ENCODE results near the gene CCDC81. TPM values are rescaled to one million over a fixed set of nuclear protein-coding genes. Genes with fewer than 3 reads are reported as not detected.

The CCDC81 gene
- total and polyA plus RNA-seq, 9 of the 15 experiments (the other 6 are each of a cell fraction or from before 2014, with no cell fraction given), result 0.16 to 1.0 (median 0.41) TPM

- no peaks in the 10 kb centered on the region for H3K9me3 ChIP-seq (replicated peaks; ENCODE audit: control insufficient read depth, insufficient read depth, low read depth, low read length)
- H2AFZ ChIP-seq (ENCODE audit: low read depth, low read length), result no peak overlapping the region
- H3K27me3 ChIP-seq (ENCODE audit: control insufficient read depth in 2 of 2, insufficient read depth in 2 of 2, low read length in 2 of 2), result no peaks in the 10 kb centered on the region
- H3K9me1 ChIP-seq (ENCODE audit: control insufficient read depth, insufficient read depth, low read length), result no peaks in the 10 kb centered on the region
- 92% methylated on average over 2 of the region's 2 CpGs for WGBS (ENCODE audit: insufficient coverage, low coverage, missing lambda C conversion rate)
- ATAC-seq, result no peak
- no peak overlapping the region for H3K4me2 ChIP-seq (ENCODE audit: insufficient read depth, low read length)
- H3K36me3 ChIP-seq (ENCODE audit: control insufficient read depth, insufficient read depth, low read length), result peaks cover 24% of the 10 kb centered on the region; the same call in 1 of the 3 replicates
- ChIA-PET CTCF (ENCODE audit: low intra/inter-chr PET ratio) (no interaction called here), POLR2A (interaction anchor here (0.6 to 0.7 kb wide), 2 partner anchors 213 to 384 kb away, joined by 3 to 4 read pairs; no protein-coding TSS in a partner anchor)
- in situ Hi-C loops (cut with MboI), result no loop called here
- H3K4me1 ChIP-seq (replicated peaks in 1 of 2; ENCODE audit: control insufficient read depth in 2 of 2, insufficient read depth in 2 of 2, low read length in 2 of 2), result no peaks in the 10 kb centered on the region
- no peak overlapping the region for H3K4me3 ChIP-seq
- H4K20me1 ChIP-seq (replicated peaks; ENCODE audit: control insufficient read depth, insufficient read depth, low read length), result no peaks in the 10 kb centered on the region
- peak; percentile 40 for FAIRE-seq
- DNase-seq (ENCODE audit: extremely low read depth in 1 of 4, low spot score in 3 of 4), result no peak
- 0 out of 3 replicates have a peak, but pooled peaks cover 1% of the 10 kb centered on the region for H3K79me2 ChIP-seq (ENCODE audit: control insufficient read depth, insufficient read depth, low read length)
- intact Hi-C loops (cut with micrococcal nuclease), result no loop called here
- H3K27ac ChIP-seq (ENCODE audit: extremely low read depth, low read depth, low read length), result no peak overlapping the region
- H3K9ac ChIP-seq (ENCODE audit: insufficient read depth in 1 of 2, low read depth in 2 of 2, low read length in 2 of 2), result no peak overlapping the region
- no peak for TF ChIP-seq THAP12 (CRISPR knock-in tag; IDR thresholded peaks at IDR 0.05)
- no peak for TF ChIP-seq YY1 (IDR thresholded peaks at IDR 0.05; ENCODE audit: borderline replicate concordance in 1 of 3, control insufficient read depth in 1 of 3, extremely low read depth in 1 of 3, insufficient read depth in 3 of 3, insufficient read length in 1 of 3, insufficient replicate concordance in 2 of 3, low read depth in 1 of 3, low read length in 2 of 3)
- no peak for TF ChIP-seq CBX1 (IDR thresholded peaks at IDR 0.05; ENCODE audit: low read depth)
- no peak for TF ChIP-seq TAF1 (IDR thresholded peaks at IDR 0.05; ENCODE audit: control insufficient read depth, extremely low read depth, insufficient read depth, low read length, severe bottlenecking)
- TF ChIP-seq HNRNPL (IDR thresholded peaks at IDR 0.05; ENCODE audit: low read depth, low read length), result no peak
- TF ChIP-seq CREB3 (tag; conservative IDR thresholded peaks at IDR 0.05; ENCODE audit: low read depth), result no peak
- TF ChIP-seq ZC3H8 (IDR thresholded peaks at IDR 0.05), result no peak
- no peak for TF ChIP-seq XRCC3 (IDR thresholded peaks at IDR 0.05)
- no peak for TF ChIP-seq HMG20B (CRISPR knock-in tag; IDR thresholded peaks at IDR 0.05)
- no peak for TF ChIP-seq MEIS2 (IDR thresholded peaks at IDR 0.05; ENCODE audit: partially characterized antibody)
- TF ChIP-seq ELK3 (CRISPR knock-in tag; IDR thresholded peaks at IDR 0.05), result no peak
- no peak for TF ChIP-seq ZNF778 (CRISPR knock-in tag; IDR thresholded peaks at IDR 0.05)
- TF ChIP-seq ZC3H4 (CRISPR knock-in tag; IDR thresholded peaks at IDR 0.05; ENCODE audit: borderline replicate concordance), result no peak
- no peak for TF ChIP-seq SNIP1 (IDR thresholded peaks at IDR 0.05; ENCODE audit: low read depth)
- no peak for TF ChIP-seq RBM25 (IDR thresholded peaks at IDR 0.05; ENCODE audit: low read depth, low read length, severe bottlenecking)
- BruUV-seq (replicated peaks), result no TSS peak
Measured at GRCh38 chr11:86337227-86337626, 37.5 kb upstream of the CCDC81 start.
